Retinal pigment epithelial cell (primary cell): ENCODE data around the gene PPP1CC.

ENCODE experiments used
- DNase-seq: peaks from one replicate; pipeline ENCODE4 v3.0.0-alpha.2; 2010; ENCODE audit warnings: low read depth
- H3K4me3 ChIP-seq: 2 replicates; pipeline ENCODE4 v1.5.1; 2011; ENCODE audit warnings: mild to moderate bottlenecking, low read length, control low read depth, moderate library complexity
- CTCF ChIP-seq: conservative IDR thresholded peaks from 2 replicates; pipeline ENCODE4 v1.5.1; 2011; ENCODE audit warnings: low read depth, low read length, control low read depth, inconsistent platforms

Gene PPP1CC

GRCh38 chr12:110717037-110717436, 25.7 kb downstream of the PPP1CC start:
- no peak for DNase-seq
- no peak overlapping the region for H3K4me3 ChIP-seq
- no peak for TF ChIP-seq CTCF

- no peak for DNase-seq
- no peak for TF ChIP-seq CTCF
Observed at GRCh38 chr12:110708917-110709316, 33.8 kb downstream of the PPP1CC start.

GRCh38 chr12:110705309-110705708, 37.4 kb downstream of the PPP1CC start:
- H3K4me3 ChIP-seq = no peak overlapping the region
- no peak for DNase-seq
- no peak for TF ChIP-seq CTCF

More at GRCh38 chr12:110708917-110709316, 33.8 kb downstream of the PPP1CC start:
- no peak overlapping the region for H3K4me3 ChIP-seq

- H3K4me3 ChIP-seq = no peak overlapping the region
- TF ChIP-seq CTCF = peak; percentile 55
- no peak for DNase-seq
Observed at GRCh38 chr12:110704750-110705149, 37.9 kb downstream of the PPP1CC start.

- DNase-seq = no peak
- no peak overlapping the region for H3K4me3 ChIP-seq
- no peak for TF ChIP-seq CTCF
Observed at GRCh38 chr12:110704231-110704630, 38.5 kb downstream of the PPP1CC start.

GRCh38 chr12:110702081-110702480, 40.6 kb downstream of the PPP1CC start:
- DNase-seq = no peak
- H3K4me3 ChIP-seq = no peak overlapping the region
- TF ChIP-seq CTCF = no peak

- DNase-seq = no peak
- no peak overlapping the region for H3K4me3 ChIP-seq
- no peak for TF ChIP-seq CTCF
Observed at GRCh38 chr12:110699591-110700445, 42.9 kb downstream of the PPP1CC start.
